Subcutaneous abdominal adipose tissue (tissue), 5 donors: ENCODE data around the gene FMOD.

ENCODE experiments used
- H3K27ac ChIP-seq: one replicate; pipeline ENCODE4 v1.7.0; 2013; ENCODE audit warnings: low read depth, mild to moderate bottlenecking, inconsistent platforms, low read length, moderate library complexity
- H3K27me3 ChIP-seq, 5 donors: one replicate each; pipeline ENCODE4 v1.7.0; 2013; ENCODE audit warnings: low read length in 5 of 5, inconsistent platforms in 1 of 5; ENCODE audit not compliant: control insufficient read depth in 5 of 5, insufficient read depth in 4 of 5
- H3K36me3 ChIP-seq, 5 donors: one replicate each; pipeline ENCODE4 v1.7.0; 2013; ENCODE audit warnings: low read length in 5 of 5; ENCODE audit not compliant: control insufficient read depth in 5 of 5, insufficient read depth in 5 of 5
- H3K4me1 ChIP-seq, 5 donors: one replicate each; pipeline ENCODE4 v1.7.0; 2013; ENCODE audit warnings: low read length in 5 of 5, mild to moderate bottlenecking in 3 of 5, moderate library complexity in 1 of 5; ENCODE audit not compliant: control insufficient read depth in 5 of 5, insufficient read depth in 5 of 5
- H3K4me3 ChIP-seq, 5 donors: one replicate each; pipeline ENCODE4 v1.7.0; 2013; ENCODE audit warnings: low read length in 5 of 5, low read depth in 1 of 5
- H3K9ac ChIP-seq, 5 donors: one replicate each; pipeline ENCODE4 v1.7.0; 2013; ENCODE audit warnings: low read length in 5 of 5, mild to moderate bottlenecking in 4 of 5, moderate library complexity in 3 of 5
- H3K9me3 ChIP-seq, 5 donors: one replicate each; pipeline ENCODE4 v1.7.0; 2013; ENCODE audit warnings: low read length in 5 of 5; ENCODE audit not compliant: control insufficient read depth in 5 of 5
- donor health status: healthy.
- donor health status: healthy.
- donor health status: healthy.
- donor health status: healthy.
- donor health status: healthy.

Gene FMOD

DNA sequence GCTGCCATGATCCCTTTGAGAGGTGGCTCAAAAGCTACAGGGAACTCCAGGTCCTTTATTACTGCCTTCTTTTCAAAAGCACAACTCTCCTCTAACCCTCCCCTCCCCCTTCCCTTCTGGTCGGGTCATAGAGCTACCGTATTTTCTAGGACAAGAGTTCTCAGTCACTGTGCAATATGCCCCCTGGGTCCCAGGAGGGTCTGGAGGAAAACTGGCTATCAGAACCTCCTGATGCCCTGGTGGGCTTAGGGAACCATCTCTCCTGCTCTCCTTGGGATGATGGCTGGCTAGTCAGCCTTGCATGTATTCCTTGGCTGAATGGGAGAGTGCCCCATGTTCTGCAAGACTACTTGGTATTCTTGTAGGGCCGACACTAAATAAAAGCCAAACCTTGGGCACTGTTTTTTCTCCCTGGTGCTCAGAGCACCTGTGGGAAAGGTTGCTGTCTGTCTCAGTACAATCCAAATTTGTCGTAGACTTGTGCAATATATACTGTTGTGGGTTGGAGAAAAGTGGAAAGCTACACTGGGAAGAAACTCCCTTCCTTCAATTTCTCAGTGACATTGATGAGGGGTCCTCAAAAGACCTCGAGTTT is 42.5 kb downstream of the FMOD start:
- H3K4me3 ChIP-seq = peak overlapping the region; percentile 78 to 99 (median 99)
- H3K9ac ChIP-seq = peak overlapping the region; percentile 2 to 99 (median 99)
- H3K36me3 ChIP-seq = peaks cover 9 to 41% (median 25%) of the 10 kb centered on the region in 5 donors
- H3K27me3 ChIP-seq = no peaks in the 10 kb centered on the region
- H3K9me3 ChIP-seq = no peaks in the 10 kb centered on the region
- peak overlapping the region; percentile 99 for H3K27ac ChIP-seq
- peaks cover 7 to 59% (median 47%) of the 10 kb centered on the region in 5 donors for H3K4me1 ChIP-seq

DNA sequence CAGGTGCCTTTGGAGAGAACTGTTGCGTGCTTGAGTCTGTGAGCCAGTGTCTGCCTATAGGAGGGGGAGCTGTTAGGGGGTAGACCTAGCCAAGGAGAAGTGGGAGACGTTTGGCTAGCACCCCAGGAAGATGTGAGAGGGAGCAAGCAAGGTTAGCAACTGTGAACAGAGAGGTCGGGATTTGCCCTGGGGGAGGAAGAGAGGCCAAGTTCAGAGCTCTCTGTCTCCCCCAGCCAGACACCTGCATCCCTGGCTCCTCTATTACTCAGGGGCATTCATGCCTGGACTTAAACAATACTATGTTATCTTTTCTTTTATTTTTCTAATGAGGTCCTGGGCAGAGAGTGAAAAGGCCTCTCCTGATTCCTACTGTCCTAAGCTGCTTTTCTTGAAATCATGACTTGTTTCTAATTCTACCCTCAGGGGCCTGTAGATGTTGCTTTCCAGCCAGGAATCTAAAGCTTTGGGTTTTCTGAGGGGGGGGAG is 43.2 kb downstream of the FMOD start:
- H3K4me3 ChIP-seq = peak overlapping the region; percentile 78 to 99 (median 99)
- peak overlapping the region; percentile 87 to 99 (median 99) for H3K9ac ChIP-seq
- H3K36me3 ChIP-seq = peaks cover 9 to 41% (median 25%) of the 10 kb centered on the region in 5 donors
- H3K27ac ChIP-seq = peak overlapping the region; percentile 99
- no peaks in the 10 kb centered on the region for H3K9me3 ChIP-seq
- peaks cover 7 to 59% (median 47%) of the 10 kb centered on the region in 5 donors for H3K4me1 ChIP-seq
- no peaks in the 10 kb centered on the region for H3K27me3 ChIP-seq

- Histone ChIP-seq H3K4me3 (peak overlapping the region; percentile 95 to 99 (median 99)), H3K4me1 (peaks cover 7 to 59% (median 47%) of the 10 kb centered on the region in 5 donors), H3K27me3 (no peaks in the 10 kb centered on the region), H3K36me3 (peaks cover 9 to 41% (median 25%) of the 10 kb centered on the region in 5 donors), H3K27ac (peak overlapping the region; percentile 99), H3K9me3 (no peaks in the 10 kb centered on the region), H3K9ac (peak overlapping the region; percentile 96 to 99 (median 99))
These were observed 43.9 kb downstream of the FMOD start for GRCh38 chr1:203306965-203307541.

DNA sequence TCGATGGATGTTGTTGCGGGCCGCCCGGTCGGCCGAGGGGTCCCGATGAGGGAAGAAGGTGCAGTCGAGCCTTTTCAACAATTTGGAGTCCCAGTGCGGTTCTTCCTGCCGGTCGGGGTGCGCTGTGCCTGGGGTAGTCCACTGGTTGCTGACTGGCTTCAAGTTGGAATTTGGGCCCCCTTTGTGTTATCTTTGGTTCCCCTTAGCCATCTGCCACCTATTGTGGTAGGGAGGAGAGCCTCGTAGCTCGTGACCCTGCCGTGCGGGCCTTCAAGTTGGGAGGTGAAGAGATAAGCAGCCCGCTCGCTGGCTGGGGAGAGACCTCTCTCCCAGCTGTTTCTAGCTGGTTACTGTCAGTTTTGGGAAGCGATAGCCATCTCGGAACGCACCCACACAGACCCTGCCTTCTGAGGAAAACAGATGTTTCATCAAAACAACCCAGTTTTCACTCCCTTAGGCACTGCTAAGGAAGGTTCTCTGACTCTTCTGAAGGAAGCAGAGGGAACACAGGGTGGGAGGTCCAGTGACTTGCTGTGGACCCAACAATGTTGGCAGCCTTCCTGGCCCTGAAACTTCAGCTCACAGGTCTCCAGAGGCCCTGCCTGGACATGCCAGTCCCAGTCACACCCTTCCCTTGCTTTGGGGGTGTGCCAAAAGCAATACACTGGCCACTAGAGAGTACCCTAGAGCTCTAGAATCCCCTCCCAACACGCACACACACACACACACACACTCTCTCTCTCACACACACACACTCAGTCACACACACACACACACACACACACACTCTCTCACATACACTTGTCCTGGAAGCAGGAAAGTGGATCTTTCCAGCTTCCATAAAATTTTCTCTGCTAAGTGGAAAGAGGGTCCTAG is 44.6 kb downstream of the FMOD start:
- Histone ChIP-seq H3K4me1 (peaks cover 7 to 59% (median 47%) of the 10 kb centered on the region in 5 donors), H3K36me3 (peaks cover 9 to 41% (median 25%) of the 10 kb centered on the region in 5 donors)

GRCh38 chr1:203305809-203306088 is 45.2 kb downstream of the FMOD start:
- H3K27me3 ChIP-seq = no peaks in the 10 kb centered on the region
- H3K27ac ChIP-seq = peak overlapping the region; percentile 99
- H3K4me1 ChIP-seq = peaks cover 7 to 57% (median 47%) of the 10 kb centered on the region in 5 donors
- peak overlapping the region; percentile 95 to 99 (median 99) for H3K4me3 ChIP-seq
- peak overlapping the region; percentile 96 to 99 (median 99) for H3K9ac ChIP-seq
- peaks cover 9 to 38% (median 25%) of the 10 kb centered on the region in 5 donors for H3K36me3 ChIP-seq
- no peaks in the 10 kb centered on the region for H3K9me3 ChIP-seq

More for the DNA sequence above, 44.6 kb downstream of the FMOD start:
- peak overlapping the region; percentile 96 to 99 (median 99) for H3K9ac ChIP-seq
- peak overlapping the region; percentile 95 to 99 (median 99) for H3K4me3 ChIP-seq
- no peaks in the 10 kb centered on the region for H3K27me3 ChIP-seq
- no peaks in the 10 kb centered on the region for H3K9me3 ChIP-seq
- peak overlapping the region; percentile 99 for H3K27ac ChIP-seq

DNA sequence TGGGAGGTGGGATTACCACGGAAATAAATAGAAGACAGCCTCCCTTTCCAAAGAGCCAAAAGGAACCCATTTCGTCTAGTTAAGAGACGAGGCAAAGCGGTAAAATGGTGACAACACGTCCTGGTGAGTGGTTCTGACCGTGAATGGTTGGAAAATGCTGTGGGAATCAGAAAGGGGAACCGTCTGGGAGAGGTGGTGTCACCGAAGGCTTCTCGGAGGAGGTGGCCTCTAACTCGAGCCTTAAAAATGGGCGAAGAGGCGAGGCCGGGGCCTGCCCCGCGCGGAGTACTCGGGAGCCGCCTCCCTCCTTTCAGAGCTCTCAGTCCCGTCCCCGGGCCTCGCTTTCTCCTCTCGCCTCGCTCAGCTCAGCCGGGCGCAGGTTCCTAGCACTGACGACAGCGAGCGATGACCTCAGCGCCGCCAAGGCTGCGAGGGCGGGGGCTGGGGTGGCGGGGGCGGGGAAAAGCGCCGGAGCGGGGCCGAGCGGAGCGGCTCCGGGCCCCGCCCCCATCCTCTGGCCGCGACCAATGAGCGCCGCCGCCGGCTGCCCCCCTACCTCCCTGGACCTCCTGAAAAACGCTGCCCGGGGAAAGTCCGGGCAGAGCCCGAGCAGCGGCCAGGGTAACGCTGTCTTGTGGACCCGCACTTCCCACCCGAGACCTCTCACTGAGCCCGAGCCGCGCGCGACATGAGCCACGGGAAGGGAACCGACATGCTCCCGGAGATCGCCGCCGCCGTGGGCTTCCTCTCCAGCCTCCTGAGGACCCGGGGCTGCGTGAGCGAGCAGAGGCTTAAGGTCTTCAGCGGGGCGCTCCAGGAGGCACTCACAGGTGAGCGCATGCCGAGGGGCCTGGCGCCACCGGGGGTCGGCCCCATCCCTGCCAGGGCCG is 45.8 kb downstream of the FMOD start, which contains the start of gene BTG2:
BTG2 (plus strand) TSS at position 601 of the 890 bp plus-strand sequence; CDS start at position 689, 88 bp downstream.
- no peaks in the 10 kb centered on the region for H3K9me3 ChIP-seq
- H3K27me3 ChIP-seq = no peaks in the 10 kb centered on the region
- peak within 1 kb of the TSS; percentile 96 to 99 (median 99) for H3K9ac ChIP-seq
- peaks cover 9 to 36% (median 25%) of the 10 kb centered on the region in 5 donors for H3K36me3 ChIP-seq
- peak within 1 kb of the TSS; percentile 99 for H3K27ac ChIP-seq
- H3K4me1 ChIP-seq = peaks cover 7 to 53% (median 43%) of the 10 kb centered on the region in 5 donors
- peak within 1 kb of the TSS; percentile 95 to 99 (median 99) for H3K4me3 ChIP-seq

- Histone ChIP-seq H3K27ac (peak overlapping the region; percentile 85), H3K27me3 (no peaks in the 10 kb centered on the region), H3K36me3 (peaks cover 9 to 29% (median 25%) of the 10 kb centered on the region in 5 donors), H3K9me3 (no peaks in the 10 kb centered on the region), H3K9ac (peak overlapping the region; percentile 53 to 80 (median 75)), H3K4me3 (peak overlapping the region; percentile 20 to 70 (median 67)), H3K4me1 (peaks cover 7 to 46% (median 36%) of the 10 kb centered on the region in 5 donors)
These were observed 46.5 kb downstream of the FMOD start for GRCh38 chr1:203304391-203304918.

- no peak overlapping the region for H3K4me3 ChIP-seq
- no peak overlapping the region for H3K27ac ChIP-seq
- H3K36me3 ChIP-seq = peaks cover 0 to 15% (median 13%) of the 10 kb centered on the region in 5 donors
- no peaks in the 10 kb centered on the region for H3K27me3 ChIP-seq
- no peak overlapping the region for H3K9ac ChIP-seq
- peaks cover 0 to 30% (median 20%) of the 10 kb centered on the region in 5 donors for H3K4me1 ChIP-seq
- no peaks in the 10 kb centered on the region for H3K9me3 ChIP-seq
These were observed 48.0 kb downstream of the FMOD start for GRCh38 chr1:203302894-203303293.

DNA sequence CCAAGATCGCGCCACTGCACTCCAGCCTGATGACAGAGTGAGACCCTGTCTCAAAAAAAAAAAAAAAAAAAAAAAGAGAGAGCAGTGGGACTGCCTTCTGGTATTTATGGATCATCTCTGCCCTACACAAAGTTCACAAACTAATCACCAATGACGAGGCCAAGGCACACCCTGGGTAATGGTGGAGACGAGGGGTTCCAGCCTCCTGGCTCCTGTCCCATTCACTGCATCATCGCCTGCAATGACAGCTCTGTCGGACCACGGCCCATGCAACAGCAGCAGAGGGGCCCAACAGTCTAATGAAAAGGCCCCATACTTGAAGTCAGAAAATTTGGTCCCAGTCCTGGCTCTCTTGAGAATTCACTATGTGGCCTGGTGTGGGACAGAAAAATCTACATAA is 48.5 kb downstream of the FMOD start:
- no peaks in the 10 kb centered on the region for H3K27me3 ChIP-seq
- peaks cover 0 to 26% (median 16%) of the 10 kb centered on the region in 5 donors for H3K4me1 ChIP-seq
- peaks cover 0 to 10% (median 9%) of the 10 kb centered on the region in 5 donors for H3K36me3 ChIP-seq
- H3K9ac ChIP-seq = no peak overlapping the region
- H3K4me3 ChIP-seq = no peak overlapping the region
- H3K27ac ChIP-seq = no peak overlapping the region
- H3K9me3 ChIP-seq = no peaks in the 10 kb centered on the region
